Stimulated activated CD8-positive, alpha-beta memory T cell treated with anti-CD3 and anti-CD28 coated beads, Interleukin-4, amount 100 ng/mL, for 1 hour (primary cell): ENCODE data around the gene PLVAP.
"Not testable (repeated sequence)": the region's sequence is repeated elsewhere in the genome, so short reads cannot be mapped to it uniquely, and the experiment has no call there.

Source experiments
- DNase-seq, 2 donors: peaks; one replicate each; pipeline ENCODE4 v3.0.0-alpha.2; 2020; ENCODE audit warnings: low read depth in 2 of 2, low spot score in 1 of 2

PLVAP gene

GRCh38 chr19:17402982-17403855, 26.1 kb upstream of the PLVAP start:
- no peak for DNase-seq

- no peak for DNase-seq
Observed at GRCh38 chr19:17401628-17402027, 24.5 kb upstream of the PLVAP start.

GRCh38 chr19:17398902-17399527, 21.9 kb upstream of the PLVAP start:
- no peak for DNase-seq

- DNase-seq = no peak
Observed at GRCh38 chr19:17394891-17395415, 17.8 kb upstream of the PLVAP start.

GRCh38 chr19:17393914-17394313, 16.8 kb upstream of the PLVAP start, which contains the start of gene CCDC194:
Gene CCDC194, minus strand, starts transcription at chr19:17394196. Its CDS starts 38 bp downstream, at chr19:17394158.
- DNase-seq = no peak

- no peak for DNase-seq
Observed at GRCh38 chr19:17393002-17393401, 15.9 kb upstream of the PLVAP start.

GRCh38 chr19:17391371-17392151, 14.4 kb upstream of the PLVAP start:
- no peak for DNase-seq

- peak; percentile 70 to 73 for DNase-seq
Observed at GRCh38 chr19:17390665-17391370, 13.7 kb upstream of the PLVAP start.

- no peak for DNase-seq
Observed at GRCh38 chr19:17389957-17390664, 13.0 kb upstream of the PLVAP start.

GRCh38 chr19:17389288-17389687, 12.1 kb upstream of the PLVAP start:
- no peak for DNase-seq

GRCh38 chr19:17385878-17386611, 8.9 kb upstream of the PLVAP start:
- DNase-seq = no peak

- no peak for DNase-seq
Observed at GRCh38 chr19:17380426-17381138, 3.4 kb upstream of the PLVAP start.

GRCh38 chr19:17379221-17379631, 2.1 kb upstream of the PLVAP start:
- no peak for DNase-seq

GRCh38 chr19:17378271-17378670, 1.1 kb upstream of the PLVAP start:
- no peak for DNase-seq

- DNase-seq = no peak
Observed at GRCh38 chr19:17370026-17370587, 7.0 kb downstream of the PLVAP start.

- DNase-seq = no peak
Observed at GRCh38 chr19:17365361-17365760, 11.8 kb downstream of the PLVAP start.

- not testable (repeated sequence) for DNase-seq
Observed at GRCh38 chr19:17363852-17364605, 13.1 kb downstream of the PLVAP start.
